ENCODE results near the gene MAP3K3.

MAP3K3 gene

GRCh38 chr17:63694950-63695773 is 72.9 kb downstream of the MAP3K3 start:
- DNase-seq: peak; percentile 50

DNA sequence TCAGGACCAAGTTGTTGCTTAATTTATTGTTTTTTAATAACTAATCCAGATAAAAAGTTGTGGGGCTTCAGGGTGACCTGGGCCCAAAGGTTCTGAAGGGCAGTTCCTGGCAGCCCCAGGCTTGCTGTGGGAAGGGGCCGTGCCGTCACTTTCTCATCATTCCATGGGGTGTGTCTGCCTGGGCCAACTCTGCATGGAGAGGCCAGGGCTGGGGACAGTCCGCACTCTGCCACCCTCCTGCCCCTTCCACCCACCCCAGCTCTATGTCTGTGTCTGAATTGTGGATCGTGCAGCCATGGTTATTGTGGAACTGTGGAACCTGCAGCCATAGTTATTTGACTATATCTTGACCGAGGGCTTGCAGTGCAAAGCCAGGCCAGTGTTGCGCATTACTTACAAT is 73.7 kb downstream of the MAP3K3 start:
- peak; percentile 39 for DNase-seq

GRCh38 chr17:63696381-63696961 is 74.3 kb downstream of the MAP3K3 start:
- peak; percentile 59 for DNase-seq

DNA sequence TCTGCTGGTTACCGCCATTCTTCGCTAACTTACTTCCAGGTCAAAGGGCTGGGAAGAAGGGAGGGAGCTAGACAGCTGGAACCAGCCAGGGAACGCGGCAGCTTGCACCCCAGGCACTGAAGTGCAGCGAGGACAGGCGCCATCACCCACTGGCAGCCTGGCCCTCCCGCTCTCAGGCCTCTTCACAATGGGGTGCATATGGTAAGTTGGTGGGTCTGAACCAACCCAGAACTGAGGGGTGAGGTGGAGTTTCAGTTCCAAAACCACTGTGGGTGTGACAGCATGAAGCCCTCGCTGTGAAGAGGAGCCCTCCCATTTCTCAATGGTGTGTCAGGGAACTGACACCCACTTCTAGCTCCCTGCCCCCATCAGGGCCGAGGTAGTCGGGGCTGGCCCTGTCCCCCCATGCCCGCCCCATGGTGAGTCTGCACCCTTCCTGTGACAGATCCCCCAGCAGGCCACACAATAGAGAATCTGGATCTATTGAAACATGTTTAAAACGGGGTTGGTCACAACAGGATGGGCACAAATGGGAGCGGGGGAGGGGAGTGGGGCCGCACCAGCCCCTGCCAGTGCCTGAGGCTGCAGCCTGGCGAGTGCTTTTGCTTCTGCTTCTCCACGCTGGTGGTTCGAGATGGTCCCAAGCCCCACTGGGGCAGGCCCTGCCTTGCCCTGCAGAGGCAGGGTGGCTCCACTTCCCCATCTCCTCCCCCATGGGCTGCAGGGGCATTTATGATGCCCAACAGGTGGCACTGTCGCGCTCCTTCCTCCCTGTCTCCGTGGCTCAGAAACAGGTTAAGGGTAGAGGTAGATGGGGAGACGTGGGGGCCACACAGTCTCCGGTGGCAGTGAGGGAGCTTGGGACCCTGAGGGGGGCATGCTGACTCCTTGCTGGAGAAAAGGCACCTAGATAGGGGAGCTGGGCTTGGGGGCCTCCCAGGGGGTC is 75.4 kb downstream of the MAP3K3 start:
- peak; percentile 88 for DNase-seq

GRCh38 chr17:63698381-63698885 is 76.2 kb downstream of the MAP3K3 start:
- DNase-seq: peak; percentile 59

GRCh38 chr17:63698886-63699637 is 76.8 kb downstream of the MAP3K3 start:
- DNase-seq: peak; percentile 94

DNA sequence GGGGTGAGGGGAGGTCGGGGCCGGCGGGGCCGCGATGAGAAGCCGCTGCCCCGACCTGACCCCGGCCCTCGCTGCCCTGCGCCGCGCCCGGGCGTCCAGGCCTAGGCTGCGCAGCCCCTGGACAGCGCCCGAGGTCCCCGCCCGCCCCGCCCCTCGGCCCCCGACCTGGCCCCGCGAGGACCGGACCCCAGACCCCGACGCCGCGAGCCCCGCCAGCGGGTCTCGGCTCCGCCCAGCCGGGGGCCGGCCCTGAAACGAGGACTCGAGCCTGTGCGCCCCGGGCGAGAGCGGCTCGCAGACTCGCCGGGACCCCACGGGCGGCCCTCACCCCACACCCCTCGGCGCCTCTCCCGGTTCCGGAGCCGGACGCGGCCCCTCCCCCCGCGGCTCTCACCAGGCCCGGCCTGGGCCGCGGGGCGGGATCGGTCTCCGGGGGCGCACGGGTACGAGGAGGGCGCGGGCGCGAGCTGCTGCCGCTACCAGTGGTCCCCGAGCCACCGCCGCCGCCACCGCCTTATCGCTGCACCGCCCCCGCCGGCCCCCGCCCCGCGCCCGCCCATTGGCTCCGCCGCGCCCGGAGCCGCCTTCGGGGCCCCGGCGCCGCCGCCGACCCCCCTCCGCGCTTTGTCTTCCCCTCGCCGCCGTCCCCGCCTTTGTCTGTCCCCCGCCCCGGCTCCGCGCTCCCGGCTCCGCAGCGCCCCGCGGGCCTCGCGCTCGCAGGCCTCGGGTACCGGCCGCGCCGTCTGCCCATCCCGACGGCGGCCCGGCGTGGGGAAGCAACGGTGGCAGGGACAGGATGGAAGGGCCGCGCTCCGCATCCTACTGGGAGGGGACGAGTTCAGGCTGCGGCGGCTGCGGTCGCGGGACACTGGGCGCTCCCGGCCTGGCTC is 77.7 kb downstream of the MAP3K3 start, which contains the start of gene LIMD2:
Gene LIMD2, minus strand, starts transcription at position 488 of the 890 bp plus-strand sequence. CDS start 827 bp downstream, outside the sequence.
- peak; percentile 93 for DNase-seq

DNA sequence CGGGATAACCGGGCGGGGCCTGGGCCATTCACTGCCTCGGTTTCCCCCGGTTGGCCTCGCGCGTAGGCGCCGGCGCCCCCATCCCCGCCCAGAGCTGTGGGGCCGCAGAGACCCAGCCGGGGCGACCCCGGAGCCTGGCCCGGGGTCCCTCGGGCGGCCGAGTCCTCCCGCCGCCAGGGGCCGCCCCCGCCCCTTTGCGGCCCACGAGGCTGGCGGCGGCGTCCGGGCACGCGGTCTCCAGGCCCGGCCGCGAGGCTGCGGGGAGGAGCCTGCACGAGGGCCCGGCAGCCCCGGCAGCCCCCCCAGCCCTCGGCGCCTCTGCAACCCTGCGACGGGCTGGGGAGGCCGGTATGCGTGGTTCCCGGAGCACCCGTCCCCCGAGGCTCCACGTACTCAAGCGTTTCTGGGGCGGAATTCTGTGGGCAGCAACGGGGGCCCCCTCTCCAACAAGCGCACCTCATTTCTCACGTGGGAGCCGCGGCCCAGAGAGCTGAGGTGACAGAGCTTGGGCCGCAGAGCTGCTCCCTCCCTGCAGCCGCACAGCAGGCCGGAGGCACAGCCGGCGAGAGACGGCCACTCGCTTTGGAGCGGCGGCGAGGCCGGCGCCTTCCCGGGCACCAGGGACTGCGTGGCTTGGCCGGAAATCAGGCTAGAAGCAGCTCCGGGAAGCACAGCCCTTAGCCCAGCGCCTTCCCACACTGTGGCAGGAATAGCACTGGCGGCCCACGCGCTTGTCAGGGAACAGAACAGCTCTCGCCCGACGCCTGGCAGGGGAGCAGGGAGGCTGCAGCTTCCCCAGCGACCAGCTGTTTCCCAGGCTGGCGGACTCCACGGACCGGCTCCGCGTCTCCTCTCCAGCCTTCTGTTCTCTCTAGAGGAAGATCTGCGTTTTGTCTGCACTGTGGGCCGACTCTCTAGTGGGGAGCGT is 78.6 kb downstream of the MAP3K3 start:
- peak; percentile 73 for DNase-seq

- DNase-seq: no peak
Observed at GRCh38 chr17:63701456-63701820, 79.2 kb downstream of the MAP3K3 start.

DNA sequence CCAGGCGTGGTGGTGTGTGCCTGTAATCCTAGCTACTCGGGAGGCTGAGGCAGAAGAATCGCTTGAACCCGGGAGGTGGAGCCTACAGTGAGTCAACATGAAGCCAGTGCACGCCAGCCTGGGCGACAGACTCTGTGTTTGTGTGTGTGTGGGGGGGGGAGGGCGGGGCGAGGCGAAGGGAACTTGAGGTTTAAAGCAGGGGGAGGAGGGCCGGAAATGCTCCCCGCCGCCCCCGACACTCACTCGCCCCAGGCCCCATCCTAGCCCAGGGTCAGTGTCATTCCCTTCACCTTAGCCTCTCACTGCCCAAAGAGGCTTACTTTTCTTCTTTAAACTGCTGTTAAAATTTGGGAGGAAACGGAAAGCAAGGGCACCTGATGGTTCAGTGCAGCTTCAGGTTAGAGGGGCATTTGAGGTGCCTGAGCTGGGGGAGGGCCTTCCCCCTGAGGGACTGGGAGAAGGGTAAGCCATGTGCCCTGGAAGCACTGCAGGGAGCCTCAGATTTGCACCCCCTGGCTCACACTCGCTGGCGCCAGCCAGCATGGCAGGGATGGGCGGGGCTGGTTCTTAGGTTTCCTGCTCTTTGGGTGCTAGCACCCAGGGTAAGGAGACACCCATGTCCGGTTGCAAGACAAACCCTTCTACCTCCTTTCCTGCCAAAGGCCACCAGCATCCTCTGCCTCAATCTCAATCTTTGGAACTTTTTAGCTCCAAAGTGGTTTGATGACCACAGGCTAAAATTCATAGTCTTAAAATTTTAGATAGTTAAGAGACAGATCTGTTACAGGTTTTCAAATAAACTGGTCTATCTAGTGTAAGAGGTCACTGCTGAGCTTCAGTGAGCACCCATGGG is 79.9 kb downstream of the MAP3K3 start:
- peak; percentile 92 for DNase-seq

GRCh38 chr17:63702721-63703015 is 80.5 kb downstream of the MAP3K3 start:
- DNase-seq: no peak

DNA sequence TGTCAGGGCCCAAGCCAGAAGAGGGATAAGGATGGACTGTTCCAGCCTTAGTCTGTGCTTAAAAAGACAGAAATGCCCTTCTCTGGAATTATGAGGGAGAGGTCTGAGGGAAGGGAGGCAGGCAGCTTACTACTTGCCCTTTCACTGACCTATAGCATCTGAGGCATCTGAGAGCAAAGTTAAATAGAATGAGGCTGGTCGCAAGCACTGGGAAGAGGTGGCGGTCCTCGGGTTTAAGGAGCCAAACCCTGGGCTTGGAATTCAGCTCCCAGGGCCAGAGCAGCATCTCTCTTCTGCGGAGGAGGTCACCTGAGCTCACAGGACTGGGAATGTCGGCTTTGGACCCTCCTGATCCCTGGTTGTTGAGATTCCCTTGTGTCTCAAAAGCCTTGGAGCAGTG is 80.8 kb downstream of the MAP3K3 start:
- no peak for DNase-seq

GRCh38 chr17:63703556-63704258 is 81.5 kb downstream of the MAP3K3 start:
- no peak for DNase-seq

- DNase-seq: no peak
Observed at GRCh38 chr17:63704259-63704576, 82.0 kb downstream of the MAP3K3 start.

- DNase-seq: no peak
Observed at GRCh38 chr17:63704836-63705235, 82.6 kb downstream of the MAP3K3 start.

DNA sequence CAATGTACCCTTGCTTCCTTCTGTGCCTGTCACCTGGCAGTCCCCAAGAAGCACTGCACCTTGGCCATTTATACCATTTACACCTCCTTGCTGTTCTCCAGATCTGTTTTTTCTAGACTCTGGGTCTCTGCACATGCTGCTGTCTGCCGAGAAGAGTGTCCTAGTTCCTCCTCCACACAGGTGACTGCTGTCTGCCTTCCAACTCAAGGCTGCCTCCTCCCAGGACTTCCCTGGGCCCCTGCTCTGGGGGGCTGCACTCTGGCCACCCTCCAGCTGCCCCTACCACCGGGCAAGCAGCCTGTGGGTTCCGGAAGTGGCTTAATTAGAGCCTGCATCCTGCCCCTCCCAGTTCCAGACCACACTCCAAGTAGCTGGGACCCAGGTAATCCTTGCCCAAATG is 83.4 kb downstream of the MAP3K3 start:
- DNase-seq: no peak

DNA sequence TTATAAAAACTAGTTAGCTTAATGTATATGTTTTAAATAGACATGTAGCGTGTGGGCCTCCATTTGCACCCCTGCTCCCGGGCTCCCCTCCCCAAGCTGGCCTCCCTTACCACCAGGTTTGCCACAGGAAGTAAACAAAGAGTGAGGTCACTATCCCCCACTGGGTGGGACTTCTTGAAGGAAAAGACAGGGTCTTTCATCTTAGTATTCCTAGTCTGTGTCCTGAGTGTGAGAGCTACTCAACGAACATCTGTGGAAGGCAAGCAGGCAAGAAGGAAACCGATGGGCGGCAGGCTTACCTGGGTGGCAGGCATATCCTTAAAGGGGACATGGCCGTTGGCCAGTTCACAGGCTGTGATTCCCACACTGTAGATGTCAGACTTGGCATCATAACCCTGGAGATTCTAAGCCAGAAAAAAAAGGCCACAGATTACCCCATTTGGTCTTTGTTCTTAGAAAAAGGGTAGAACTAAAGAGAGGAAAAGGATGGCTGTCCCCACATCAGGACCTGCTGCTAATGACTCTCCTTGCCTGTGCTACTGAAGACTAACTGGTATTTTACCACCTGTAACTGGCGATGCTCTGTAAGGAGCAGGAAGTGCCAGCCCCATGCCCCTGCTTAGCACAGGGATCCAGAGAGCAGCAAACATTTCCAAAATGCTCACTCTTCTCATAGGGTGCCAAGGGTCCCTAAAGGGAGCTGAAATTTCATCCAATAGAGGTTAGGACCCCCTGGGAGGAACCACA is 84.3 kb downstream of the MAP3K3 start:
- peak; percentile 56 for DNase-seq

DNA sequence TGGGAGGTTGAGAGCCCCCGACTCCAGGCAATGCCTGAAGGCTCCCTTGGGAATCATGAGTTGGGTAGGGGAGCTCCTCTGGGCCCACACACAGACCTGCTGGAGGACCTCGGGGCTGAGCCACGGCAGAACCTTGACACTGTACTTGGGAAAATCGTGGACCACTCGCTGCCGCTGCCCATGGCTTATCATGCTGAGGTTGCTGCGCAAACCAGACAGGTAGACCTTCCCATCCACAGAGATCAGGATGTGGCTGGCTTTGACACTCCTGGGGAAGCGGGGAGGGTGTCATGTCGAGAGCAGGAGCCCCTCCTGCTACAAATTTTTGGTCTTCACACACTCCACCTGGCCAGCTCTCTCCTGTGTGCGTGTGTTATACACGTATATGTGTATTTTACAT is 84.9 kb downstream of the MAP3K3 start:
- peak; percentile 60 for DNase-seq

All from CD4-positive, alpha-beta T cell treated with Interleukin-17A for 4 hours (primary cell).